ENCODE measurements around the gene FLT3LG.

DNA sequence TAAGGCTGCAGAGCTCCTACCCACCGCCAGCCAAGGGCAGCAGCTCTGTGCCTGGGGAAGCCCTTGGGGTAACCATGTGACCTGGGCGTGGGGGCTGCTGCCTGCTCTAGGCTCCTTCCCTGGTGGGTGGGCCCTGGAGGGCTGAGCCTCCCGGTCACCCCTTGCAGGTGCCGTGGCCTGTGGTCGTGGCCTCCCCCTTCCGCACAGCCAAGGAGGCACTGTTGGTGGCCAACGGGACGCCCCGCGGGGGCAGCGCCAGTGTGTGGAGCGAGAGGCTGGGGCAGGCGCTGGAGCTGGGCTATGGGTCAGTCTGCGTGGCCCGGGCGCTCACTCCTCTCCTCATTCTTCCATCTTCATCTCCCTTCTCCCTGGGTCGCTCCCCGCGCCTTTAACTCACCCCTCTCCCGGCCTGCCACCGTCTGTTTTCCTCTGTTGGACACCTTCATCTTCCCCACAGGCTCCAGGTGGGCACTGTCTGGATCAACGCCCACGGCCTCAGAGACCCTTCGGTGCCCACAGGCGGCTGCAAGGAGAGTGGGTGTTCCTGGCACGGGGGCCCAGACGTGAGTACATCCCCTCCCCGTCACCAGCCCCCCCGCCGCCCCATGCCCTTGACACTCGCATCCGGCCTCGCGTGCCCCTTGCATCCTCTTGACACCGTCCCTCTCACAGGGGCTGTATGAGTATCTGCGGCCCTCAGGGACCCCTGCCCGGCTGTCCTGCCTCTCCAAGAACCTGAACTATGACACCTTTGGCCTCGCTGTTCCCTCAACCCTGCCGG is 9.9 kb upstream of the FLT3LG start:
- TF ChIP-seq, protein P1, sequence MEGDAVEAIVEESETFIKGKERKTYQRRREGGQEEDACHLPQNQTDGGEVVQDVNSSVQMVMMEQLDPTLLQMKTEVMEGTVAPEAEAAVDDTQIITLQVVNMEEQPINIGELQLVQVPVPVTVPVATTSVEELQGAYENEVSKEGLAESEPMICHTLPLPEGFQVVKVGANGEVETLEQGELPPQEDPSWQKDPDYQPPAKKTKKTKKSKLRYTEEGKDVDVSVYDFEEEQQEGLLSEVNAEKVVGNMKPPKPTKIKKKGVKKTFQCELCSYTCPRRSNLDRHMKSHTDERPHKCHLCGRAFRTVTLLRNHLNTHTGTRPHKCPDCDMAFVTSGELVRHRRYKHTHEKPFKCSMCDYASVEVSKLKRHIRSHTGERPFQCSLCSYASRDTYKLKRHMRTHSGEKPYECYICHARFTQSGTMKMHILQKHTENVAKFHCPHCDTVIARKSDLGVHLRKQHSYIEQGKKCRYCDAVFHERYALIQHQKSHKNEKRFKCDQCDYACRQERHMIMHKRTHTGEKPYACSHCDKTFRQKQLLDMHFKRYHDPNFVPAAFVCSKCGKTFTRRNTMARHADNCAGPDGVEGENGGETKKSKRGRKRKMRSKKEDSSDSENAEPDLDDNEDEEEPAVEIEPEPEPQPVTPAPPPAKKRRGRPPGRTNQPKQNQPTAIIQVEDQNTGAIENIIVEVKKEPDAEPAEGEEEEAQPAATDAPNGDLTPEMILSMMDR (conservative IDR thresholded peaks at IDR 0.05), result no peak
- no peak for TF ChIP-seq EZH2 (IDR thresholded peaks at IDR 0.05; ENCODE audit: low read depth)
